NB4 (cell line): ENCODE results near the gene BCL7C.

Source experiments
- DNase-seq: peaks from one replicate; pipeline ENCODE4 v3.0.0; 2010; ENCODE audit warnings: low read depth
- H3K4me3 ChIP-seq: one replicate; pipeline ENCODE4 v1.5.1; 2011; ENCODE audit warnings: mild to moderate bottlenecking, low read depth, low read length, moderate library complexity
- MYC ChIP-seq: IDR thresholded peaks from 2 replicates; pipeline ENCODE4 v1.6.1; 2011; ENCODE audit warnings: low read depth, low read length
- POLR2A ChIP-seq: IDR thresholded peaks from 2 replicates; pipeline ENCODE4 v1.6.1; 2011; ENCODE audit warnings: mild to moderate bottlenecking; ENCODE audit not compliant: insufficient read length; ENCODE audit errors: extremely low read depth
- TF ChIP-seq, protein P1 (sequence below): IDR thresholded peaks from one replicate; pipeline ENCODE4 v1.5.1; 2012; ENCODE audit warnings: low read depth, low read length
- TF ChIP-seq, protein P2 (sequence below): IDR thresholded peaks from 2 replicates; pipeline ENCODE4 v1.6.1; 2011; ENCODE audit warnings: low read depth, low read length

BCL7C gene

DNA sequence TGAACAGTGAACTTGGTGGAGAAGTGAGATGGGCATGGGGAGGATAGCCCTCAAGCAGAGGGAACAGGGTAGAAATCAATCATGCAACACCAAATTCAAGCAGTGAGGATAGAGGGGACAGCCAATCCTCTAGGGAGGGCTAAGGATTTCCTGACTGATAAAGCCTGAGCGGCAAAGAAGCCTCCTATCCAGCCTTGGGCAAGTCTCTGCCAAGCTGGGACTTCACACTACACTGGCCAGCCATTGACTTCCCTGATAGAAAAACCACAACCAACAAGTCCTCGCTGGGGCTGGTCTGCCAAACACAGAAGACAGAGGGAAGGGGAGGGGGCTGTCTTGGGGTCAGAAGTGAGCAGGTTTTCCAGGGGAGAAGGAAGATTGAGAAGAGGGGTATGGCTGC, 27.0 kb upstream of the BCL7C start:
- TF ChIP-seq POLR2A, result no peak
- TF ChIP-seq, protein P1, sequence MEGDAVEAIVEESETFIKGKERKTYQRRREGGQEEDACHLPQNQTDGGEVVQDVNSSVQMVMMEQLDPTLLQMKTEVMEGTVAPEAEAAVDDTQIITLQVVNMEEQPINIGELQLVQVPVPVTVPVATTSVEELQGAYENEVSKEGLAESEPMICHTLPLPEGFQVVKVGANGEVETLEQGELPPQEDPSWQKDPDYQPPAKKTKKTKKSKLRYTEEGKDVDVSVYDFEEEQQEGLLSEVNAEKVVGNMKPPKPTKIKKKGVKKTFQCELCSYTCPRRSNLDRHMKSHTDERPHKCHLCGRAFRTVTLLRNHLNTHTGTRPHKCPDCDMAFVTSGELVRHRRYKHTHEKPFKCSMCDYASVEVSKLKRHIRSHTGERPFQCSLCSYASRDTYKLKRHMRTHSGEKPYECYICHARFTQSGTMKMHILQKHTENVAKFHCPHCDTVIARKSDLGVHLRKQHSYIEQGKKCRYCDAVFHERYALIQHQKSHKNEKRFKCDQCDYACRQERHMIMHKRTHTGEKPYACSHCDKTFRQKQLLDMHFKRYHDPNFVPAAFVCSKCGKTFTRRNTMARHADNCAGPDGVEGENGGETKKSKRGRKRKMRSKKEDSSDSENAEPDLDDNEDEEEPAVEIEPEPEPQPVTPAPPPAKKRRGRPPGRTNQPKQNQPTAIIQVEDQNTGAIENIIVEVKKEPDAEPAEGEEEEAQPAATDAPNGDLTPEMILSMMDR, result no peak
- TF ChIP-seq, protein P2, sequence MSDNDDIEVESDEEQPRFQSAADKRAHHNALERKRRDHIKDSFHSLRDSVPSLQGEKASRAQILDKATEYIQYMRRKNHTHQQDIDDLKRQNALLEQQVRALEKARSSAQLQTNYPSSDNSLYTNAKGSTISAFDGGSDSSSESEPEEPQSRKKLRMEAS, result no peak
- no peak for DNase-seq
- H3K4me3 ChIP-seq, result no peak overlapping the region

DNA sequence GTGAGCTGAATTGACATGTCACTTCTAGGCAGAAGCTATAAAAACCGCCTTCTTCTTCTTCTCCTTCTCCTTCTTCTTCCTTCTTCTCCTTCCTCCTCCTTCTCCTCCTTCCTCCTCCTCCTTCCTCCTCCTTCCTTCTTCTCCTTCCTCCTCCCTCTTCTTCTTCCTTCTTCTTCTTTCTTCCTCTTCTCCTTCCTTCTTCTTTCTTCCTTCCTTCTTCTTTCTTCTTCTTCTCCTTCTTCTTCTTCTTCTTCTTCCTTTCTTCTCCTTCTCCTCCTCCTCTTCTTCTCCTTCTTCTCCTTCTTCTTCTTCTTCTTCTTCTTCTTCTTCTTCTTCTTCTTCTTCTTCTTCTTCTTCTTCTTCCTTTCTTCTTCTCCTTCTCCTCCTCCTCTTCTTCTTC, 24.7 kb upstream of the BCL7C start:
- no peak overlapping the region for H3K4me3 ChIP-seq
- DNase-seq, result no peak
- TF ChIP-seq MYC (no peak), POLR2A (no peak)
- TF ChIP-seq, protein P1, result no peak
- TF ChIP-seq, protein P2, result no peak

DNA sequence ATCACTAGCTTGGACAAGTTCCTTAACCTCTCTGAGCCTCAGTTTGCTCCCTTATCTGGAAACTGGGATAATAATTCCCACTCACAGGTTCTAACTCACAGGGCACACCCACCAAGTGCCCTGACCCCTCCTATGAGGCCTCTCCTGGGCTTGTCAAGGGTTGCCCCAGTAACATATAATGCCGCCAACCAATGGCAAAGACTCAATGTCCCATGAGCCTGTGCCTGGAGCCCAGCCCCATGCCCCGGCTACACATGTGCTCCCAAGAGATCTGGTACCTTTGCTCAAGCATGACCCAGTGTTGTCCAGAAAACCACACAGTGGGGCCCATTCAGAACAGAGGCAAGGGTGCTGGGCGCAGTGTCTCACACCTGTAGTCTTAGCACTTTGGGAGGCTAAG, 21.0 kb upstream of the BCL7C start:
- TF ChIP-seq, protein P1, result no peak
- TF ChIP-seq POLR2A (no peak), MYC (no peak)
- TF ChIP-seq, protein P2, result no peak
- no peak overlapping the region for H3K4me3 ChIP-seq
- DNase-seq, result no peak

DNA sequence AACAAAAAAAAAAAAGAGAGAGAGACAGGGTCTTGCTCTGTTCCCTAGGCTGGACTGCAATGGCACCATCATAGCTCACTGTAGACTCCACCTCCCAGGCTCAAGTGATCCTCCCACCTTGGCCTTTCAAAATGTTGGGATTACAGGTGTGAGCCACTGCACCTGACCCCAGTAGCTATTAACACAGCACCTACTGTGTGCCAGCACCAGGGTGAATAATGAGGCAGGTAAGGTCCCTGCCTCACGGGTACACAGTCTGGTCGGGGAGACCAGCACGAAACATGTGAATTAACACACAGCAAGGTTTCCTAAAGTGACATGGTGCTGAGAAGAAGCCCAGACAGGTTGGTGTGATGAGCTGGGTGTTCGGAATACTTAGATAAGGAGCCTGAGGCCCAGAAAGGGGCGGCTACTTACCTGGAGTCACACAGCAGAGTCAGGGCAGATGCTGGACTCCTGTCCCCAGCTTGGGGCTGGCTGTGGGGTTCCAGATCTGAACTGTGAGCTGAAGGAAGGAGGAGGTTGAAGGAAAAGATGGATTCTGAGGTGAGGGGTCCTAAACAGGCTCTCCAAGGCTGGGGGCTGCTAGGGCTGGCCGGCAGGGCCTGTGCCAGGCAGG, 19.0 kb upstream of the BCL7C start:
- no peak overlapping the region for H3K4me3 ChIP-seq
- DNase-seq, result no peak
- TF ChIP-seq MYC (no peak), POLR2A (no peak)
- TF ChIP-seq, protein P1, result no peak
- TF ChIP-seq, protein P2, result no peak

DNA sequence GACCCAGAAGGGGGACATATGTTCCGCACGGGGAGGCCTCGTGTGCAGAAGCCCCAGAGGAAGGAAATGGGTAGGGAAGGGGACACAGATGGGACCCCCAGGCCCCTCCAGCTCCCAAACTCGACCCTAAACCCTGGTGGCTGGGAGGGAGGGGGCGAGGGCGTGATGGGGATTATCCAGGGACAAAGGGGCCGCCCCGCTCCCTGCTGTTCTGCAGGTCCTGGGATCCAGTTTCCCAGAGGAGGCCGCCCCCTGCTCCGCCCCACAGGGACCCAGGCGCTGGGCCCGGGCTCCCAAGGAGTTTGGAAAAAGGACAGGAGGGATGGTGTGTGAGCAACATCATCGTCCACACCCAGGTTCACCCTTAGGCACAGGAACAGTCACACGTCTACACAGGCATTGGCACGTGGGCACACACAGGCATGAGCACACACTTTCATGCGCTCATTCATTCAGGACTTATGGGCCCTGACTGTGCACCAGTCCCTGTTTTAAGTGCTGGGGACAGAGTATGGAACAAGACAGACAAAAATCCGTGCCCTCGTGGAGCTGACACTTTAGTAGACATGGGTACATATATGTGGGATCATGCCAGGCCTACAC, 16.7 kb upstream of the BCL7C start:
- H3K4me3 ChIP-seq, result no peak overlapping the region
- DNase-seq, result no peak
- TF ChIP-seq, protein P1, result no peak
- no peak for TF ChIP-seq POLR2A
- TF ChIP-seq MYC, result no peak
- TF ChIP-seq, protein P2, result no peak

DNA sequence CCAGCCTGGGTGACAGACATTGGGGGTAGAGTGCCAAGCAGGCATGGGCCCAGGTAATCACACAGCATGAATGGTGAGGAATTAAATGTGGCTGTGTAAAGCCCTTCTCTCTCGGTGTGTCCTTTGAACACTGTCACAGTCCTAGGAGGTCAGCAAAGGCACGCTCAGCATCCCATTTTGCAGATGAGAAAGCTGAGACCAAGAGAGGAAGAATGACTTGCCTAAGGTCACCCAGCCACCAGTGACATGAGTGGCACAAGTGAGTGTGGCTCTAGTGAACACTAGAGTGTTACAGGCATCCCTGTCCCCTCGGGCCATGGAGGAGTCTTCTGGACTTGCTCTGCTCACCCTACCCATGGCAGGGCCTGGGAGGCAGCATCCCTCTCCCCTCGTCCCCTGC, 13.2 kb upstream of the BCL7C start:
- H3K4me3 ChIP-seq, result no peak overlapping the region
- no peak for DNase-seq
- TF ChIP-seq, protein P2, result no peak
- TF ChIP-seq POLR2A, result no peak
- TF ChIP-seq, protein P1, result no peak
- no peak for TF ChIP-seq MYC
